Measurements from ENCODE around the gene PRKAG1.

- TF ChIP-seq, protein P1, sequence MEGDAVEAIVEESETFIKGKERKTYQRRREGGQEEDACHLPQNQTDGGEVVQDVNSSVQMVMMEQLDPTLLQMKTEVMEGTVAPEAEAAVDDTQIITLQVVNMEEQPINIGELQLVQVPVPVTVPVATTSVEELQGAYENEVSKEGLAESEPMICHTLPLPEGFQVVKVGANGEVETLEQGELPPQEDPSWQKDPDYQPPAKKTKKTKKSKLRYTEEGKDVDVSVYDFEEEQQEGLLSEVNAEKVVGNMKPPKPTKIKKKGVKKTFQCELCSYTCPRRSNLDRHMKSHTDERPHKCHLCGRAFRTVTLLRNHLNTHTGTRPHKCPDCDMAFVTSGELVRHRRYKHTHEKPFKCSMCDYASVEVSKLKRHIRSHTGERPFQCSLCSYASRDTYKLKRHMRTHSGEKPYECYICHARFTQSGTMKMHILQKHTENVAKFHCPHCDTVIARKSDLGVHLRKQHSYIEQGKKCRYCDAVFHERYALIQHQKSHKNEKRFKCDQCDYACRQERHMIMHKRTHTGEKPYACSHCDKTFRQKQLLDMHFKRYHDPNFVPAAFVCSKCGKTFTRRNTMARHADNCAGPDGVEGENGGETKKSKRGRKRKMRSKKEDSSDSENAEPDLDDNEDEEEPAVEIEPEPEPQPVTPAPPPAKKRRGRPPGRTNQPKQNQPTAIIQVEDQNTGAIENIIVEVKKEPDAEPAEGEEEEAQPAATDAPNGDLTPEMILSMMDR (IDR thresholded peaks at IDR 0.05; ENCODE audit: insufficient read depth, low read depth, low read length): no peak
- no peak for TF ChIP-seq EZH2 (IDR thresholded peaks at IDR 0.05; ENCODE audit: insufficient read depth, low read length)
Observed at GRCh38 chr12:49038291-49038955, 19.8 kb upstream of the PRKAG1 start.

Measured in astrocyte (in vitro differentiated cells and primary cell).